SK-N-SH (cell line): ENCODE measurements around the gene GPX7. TPM values are rescaled to one million over a fixed set of nuclear protein-coding genes. Genes with fewer than 3 reads are reported as not detected.

Experiments
- CTCF ChIA-PET: fragments of 300-600, 350-600 bp; formaldehyde crosslinking; extraction: SDS; loops from one replicate; lab custom pipeline; 2021; lab: Yijun Ruan, JAX
- POLR2A ChIA-PET: fragments of 350-600 bp; sonication (Branson Sonifier 250); formaldehyde crosslinking; extraction: SDS; loops from one replicate; lab custom pipeline; 2020; ENCODE audit warnings: antibody characterized with exemption, inconsistent platforms; lab: Yijun Ruan, JAX
- DNase-seq: peaks from one replicate; pipeline ENCODE4 v3.0.0; 2012
- H2AFZ ChIP-seq: fragments of 200-600 bp; sonication (generic); 2 replicates; pipeline ENCODE4 v1.8.1; 2016; ENCODE audit warnings: antibody characterized with exemption, mild to moderate bottlenecking, low read depth
- H3F3A ChIP-seq: fragments of 200-600 bp; sonication (generic); replicated peaks from 2 replicates; pipeline ENCODE3; 2016; ENCODE audit warnings: antibody characterized with exemption, mild to moderate bottlenecking; ENCODE audit not compliant: insufficient read depth
- H3K27ac ChIP-seq, 2 experiments: fragments of 200-500 bp in 1 of 2; fragments of 200-600 bp in 1 of 2; sonication (Bioruptor generic) in 1 of 2; sonication (generic), shearing (Covaris generic) in 1 of 2; 2 replicates each; pipeline versions ENCODE4 v1.5.1 to v1.6.1; 2014 to 2016; ENCODE audit warnings: low read depth in 2 of 2, inconsistent platforms in 1 of 2, low read length in 1 of 2, mild to moderate bottlenecking in 1 of 2, mixed read lengths in 1 of 2
- H3K27me3 ChIP-seq: fragments of 200-600 bp; sonication (generic), shearing (Covaris generic); 2 replicates; pipeline ENCODE4 v1.6.1; 2016; ENCODE audit warnings: mixed run types; ENCODE audit not compliant: insufficient read depth
- H3K36me3 ChIP-seq, 2 experiments: fragments of 200-500 bp in 1 of 2; fragments of 200-600 bp in 1 of 2; sonication (Bioruptor generic) in 1 of 2; sonication (generic) in 1 of 2; replicated peaks in 1 of 2; 2 replicates each; pipeline versions ENCODE3 to v1.5.1; 2014 to 2016; ENCODE audit warnings: low read length in 1 of 2, mild to moderate bottlenecking in 1 of 2; ENCODE audit not compliant: insufficient read depth in 2 of 2, control insufficient read depth in 1 of 2
- H3K4me1 ChIP-seq, 2 experiments: fragments of 200-500 bp in 1 of 2; fragments of 200-600 bp in 1 of 2; sonication (Bioruptor generic) in 1 of 2; sonication (generic), shearing (Covaris generic) in 1 of 2; 2 replicates each; pipeline versions ENCODE4 v1.5.1 to v1.6.1; 2014 to 2016; ENCODE audit warnings: low read depth in 1 of 2, low read length in 1 of 2, mixed run types in 1 of 2; ENCODE audit not compliant: insufficient read depth in 2 of 2, control insufficient read depth in 1 of 2
- H3K4me2 ChIP-seq: fragments of 200-600 bp; sonication (generic), shearing (Covaris generic); 2 replicates; pipeline ENCODE4 v1.6.1; 2017; ENCODE audit warnings: mixed run types
- H3K4me3 ChIP-seq, 2 experiments: fragments of 200-500 bp in 1 of 2; fragments of 200-600 bp in 1 of 2; sonication (Bioruptor generic) in 1 of 2; sonication (generic), shearing (Covaris generic) in 1 of 2; 2 replicates each; pipeline versions ENCODE4 v1.5.1 to v1.8.1; 2014 to 2016; ENCODE audit warnings: low read depth in 2 of 2, inconsistent platforms in 1 of 2, low read length in 1 of 2, mild to moderate bottlenecking in 1 of 2, mixed read lengths in 1 of 2, moderate library complexity in 1 of 2
- H3K79me2 ChIP-seq: fragments of 200-600 bp; sonication (generic); 2 replicates; pipeline ENCODE4 v1.8.1; 2017; ENCODE audit warnings: mild to moderate bottlenecking; ENCODE audit not compliant: insufficient read depth
- H3K9ac ChIP-seq: fragments of 200-600 bp; sonication (generic); 2 replicates; pipeline ENCODE4 v1.6.1; 2017; ENCODE audit warnings: mixed run types
- H3K9me2 ChIP-seq: fragments of 200-600 bp; sonication (generic); 2 replicates; pipeline ENCODE4 v1.6.1; 2017; ENCODE audit warnings: mixed run types
- H3K9me3 ChIP-seq: fragments of 200-600 bp; sonication (generic); 2 replicates; pipeline ENCODE4 v1.6.1; 2017; ENCODE audit warnings: mixed run types, mild to moderate bottlenecking, moderate library complexity
- H4K20me1 ChIP-seq: fragments of 200-600 bp; sonication (generic); 2 replicates; pipeline ENCODE4 v1.6.1; 2017; ENCODE audit warnings: mild to moderate bottlenecking, mixed run types; ENCODE audit not compliant: insufficient read depth
- ELF1 ChIP-seq: IDR thresholded peaks from 2 replicates; pipeline ENCODE4 v1.4.0; 2012
- EZH2phosphoT487 ChIP-seq: fragments of 200-600 bp; sonication (generic); IDR thresholded peaks from 2 replicates; pipeline ENCODE4 v1.6.1; 2017; ENCODE audit warnings: low read depth, mixed run types, mild to moderate bottlenecking, antibody characterized with exemption, moderate library complexity, borderline replicate concordance
- FOSL2 ChIP-seq: IDR thresholded peaks from 2 replicates; pipeline ENCODE4 v1.4.0; 2012; ENCODE audit warnings: low read depth, mild to moderate bottlenecking, moderate library complexity, borderline replicate concordance
- GABPA ChIP-seq: IDR thresholded peaks from 2 replicates; pipeline ENCODE4 v1.4.0; 2012; ENCODE audit warnings: low read depth, mild to moderate bottlenecking
- MEF2A ChIP-seq: IDR thresholded peaks from 2 replicates; pipeline ENCODE4 v1.4.0; 2012; ENCODE audit warnings: low read depth, borderline replicate concordance
- MXI1 ChIP-seq: IDR thresholded peaks from 2 replicates; pipeline ENCODE4 v1.6.1; 2012; ENCODE audit warnings: mild to moderate bottlenecking, low read depth, low read length, improper control_type of control experiment
- RAD21 ChIP-seq: IDR thresholded peaks from 2 replicates; pipeline ENCODE4 v1.6.1; 2012; ENCODE audit warnings: mild to moderate bottlenecking, low read length
- SMC3 ChIP-seq: IDR thresholded peaks from 2 replicates; pipeline ENCODE4 v1.6.1; 2012; ENCODE audit warnings: low read depth, low read length, improper control_type of control experiment
- TCF12 ChIP-seq: IDR thresholded peaks from 2 replicates; pipeline ENCODE4 v1.4.0; 2012
- TEAD4 ChIP-seq: IDR thresholded peaks from 2 replicates; pipeline ENCODE4 v1.4.0; 2012; ENCODE audit warnings: mild to moderate bottlenecking, borderline replicate concordance; ENCODE audit not compliant: insufficient read depth
- WGBS: methylation state at CpG from one replicate; pipeline ENCODE4 v1.1.6; 2017; ENCODE audit warnings: low lambda C conversion rate; 5-methylcytosine and 5-hydroxymethylcytosine counted together
- polyA plus RNA-seq, 3 experiments: library from polyadenylated mRNA; depleted of rRNA; stranded (reverse); fragments of >200 nt; gene quantifications; 2 replicates each; pipeline ENCODE4 v1.2.3, GENCODE V29; 2012
- TF ChIP-seq, protein P1 (sequence below): IDR thresholded peaks from 2 replicates; pipeline ENCODE4; 2012
- TF ChIP-seq, protein P2 (sequence below): IDR thresholded peaks from 2 replicates; pipeline ENCODE4 v1.4.0; 2012; ENCODE audit warnings: low read depth
- TF ChIP-seq, protein P3 (sequence below): IDR thresholded peaks from 2 replicates; pipeline ENCODE4 v1.6.1; 2012; ENCODE audit warnings: mild to moderate bottlenecking, low read depth, low read length, moderate library complexity
- TF ChIP-seq, protein P4 (sequence below): fragments of 200-600 bp; sonication (generic); IDR thresholded peaks from 2 replicates; pipeline ENCODE4 v1.6.1; 2017; ENCODE audit warnings: antibody characterized with exemption, mild to moderate bottlenecking, moderate library complexity
- TF ChIP-seq, protein P5 (sequence below): IDR thresholded peaks from 2 replicates; pipeline ENCODE4 v1.4.0; 2012; ENCODE audit warnings: low read depth, borderline replicate concordance

The GPX7 gene
- polyA plus RNA-seq, 1 of the 3 experiments (the other 2 are of a cell fraction), result 6.2 TPM

DNA sequence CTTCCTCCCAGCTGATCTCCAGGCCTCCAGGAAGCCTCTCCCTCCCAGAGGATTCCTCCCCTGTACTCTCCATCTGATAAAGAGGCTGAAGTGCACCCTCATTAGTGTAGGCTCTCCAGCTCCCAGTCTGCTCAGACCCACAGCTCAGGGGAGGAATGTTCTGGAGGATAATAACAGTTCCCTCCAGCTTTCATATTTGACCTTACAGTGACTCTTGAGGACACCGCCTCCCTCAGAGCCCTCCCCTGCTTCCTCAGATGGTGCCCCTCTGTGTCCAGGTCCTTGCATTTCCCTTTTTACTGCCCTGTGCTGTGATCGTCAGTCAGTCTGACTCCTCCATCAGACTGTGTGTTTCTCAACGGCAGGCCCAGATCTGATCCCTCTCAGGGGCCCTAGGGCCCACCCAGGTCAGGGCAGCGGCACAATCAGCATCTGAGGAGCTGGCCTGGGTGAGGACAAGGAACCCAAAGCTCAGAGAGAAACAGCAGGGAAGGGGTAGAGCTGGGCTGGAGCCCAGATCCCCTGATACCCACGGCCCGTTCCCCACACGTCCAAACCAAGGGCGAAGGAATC is 29.7 kb downstream of the GPX7 start:
- peak; percentile 17 for DNase-seq
- H3K4me3 ChIP-seq, result no peak overlapping the region
- 91% methylated on average over 6 of the region's 8 CpGs for WGBS
- TF ChIP-seq SMC3, result no peak
- TF ChIP-seq GABPA, result no peak
- TF ChIP-seq, protein P1, sequence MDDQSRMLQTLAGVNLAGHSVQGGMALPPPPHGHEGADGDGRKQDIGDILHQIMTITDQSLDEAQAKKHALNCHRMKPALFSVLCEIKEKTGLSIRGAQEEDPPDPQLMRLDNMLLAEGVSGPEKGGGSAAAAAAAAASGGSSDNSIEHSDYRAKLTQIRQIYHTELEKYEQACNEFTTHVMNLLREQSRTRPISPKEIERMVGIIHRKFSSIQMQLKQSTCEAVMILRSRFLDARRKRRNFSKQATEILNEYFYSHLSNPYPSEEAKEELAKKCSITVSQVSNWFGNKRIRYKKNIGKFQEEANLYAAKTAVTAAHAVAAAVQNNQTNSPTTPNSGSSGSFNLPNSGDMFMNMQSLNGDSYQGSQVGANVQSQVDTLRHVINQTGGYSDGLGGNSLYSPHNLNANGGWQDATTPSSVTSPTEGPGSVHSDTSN, result no peak
- TF ChIP-seq TCF12, result no peak
- no peak for TF ChIP-seq EZH2phosphoT487
- TF ChIP-seq, all 33 proteins: peak for 0
- no peak overlapping the region for H3K27ac ChIP-seq
- peaks cover 0 to 9% of the 10 kb centered on the region in 2 experiments; a peak in 1 of 4 replicates for H3K4me1 ChIP-seq
- CTCF ChIA-PET, result interaction anchor here (1.0 to 1.3 kb wide), 2 partner anchors 9 to 10 kb away, joined by 3 to 4 read pairs; no protein-coding TSS in a partner anchor
- H3K36me3 ChIP-seq, result no peaks in the 10 kb centered on the region
- H4K20me1 ChIP-seq, result no peaks in the 10 kb centered on the region
- POLR2A ChIA-PET, result no interaction called here
- no peak overlapping the region for H3K9ac ChIP-seq
- no peaks in the 10 kb centered on the region for H3F3A ChIP-seq
- no peak overlapping the region for H2AFZ ChIP-seq
- no peaks in the 10 kb centered on the region for H3K79me2 ChIP-seq
- no peak overlapping the region for H3K4me2 ChIP-seq
- no peaks in the 10 kb centered on the region for H3K9me2 ChIP-seq
- no peaks in the 10 kb centered on the region for H3K9me3 ChIP-seq
- peaks cover 6% of the 10 kb centered on the region; the same call in 1 of the 2 replicates for H3K27me3 ChIP-seq

DNA sequence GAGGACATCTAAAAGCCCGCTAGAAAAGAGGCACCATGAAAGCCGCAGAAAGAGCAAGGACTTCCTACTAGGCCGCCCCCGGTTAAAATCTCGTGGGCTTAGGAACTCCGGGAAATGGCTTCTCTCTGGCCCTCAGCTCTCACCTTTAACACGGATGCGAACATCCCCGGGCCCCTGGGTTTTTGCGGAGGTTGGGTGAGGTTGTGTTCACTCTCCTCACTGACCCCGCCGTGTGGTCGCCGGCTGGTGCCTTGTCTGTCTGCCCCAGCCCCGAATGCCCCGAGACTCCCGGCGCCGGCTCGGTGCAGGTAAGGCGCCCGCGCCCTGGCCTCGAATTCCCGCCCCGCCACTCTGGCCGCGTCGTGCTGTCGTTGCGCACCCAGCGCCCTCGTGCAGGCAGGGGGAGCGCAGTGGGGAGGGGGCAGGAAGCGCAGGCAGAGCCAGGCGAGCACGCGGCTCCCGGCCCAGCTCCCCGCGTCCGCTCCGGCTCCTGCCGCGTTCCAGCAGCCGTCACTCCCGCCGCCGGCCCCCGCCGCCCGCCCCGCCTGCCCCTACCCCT is 30.6 kb downstream of the GPX7 start, which contains the start of gene SHISAL2A:
SHISAL2A (plus strand) TSS at position 437 of the 559 bp plus-strand sequence. CDS start 326 bp downstream, outside the sequence.
- Histone ChIP-seq H3K36me3 (no peaks in the 10 kb centered on the region), H3K79me2 (no peaks in the 10 kb centered on the region), H3K4me3 (peak within 1 kb of the TSS; percentile 12 to 42; a peak in 2 of 4 replicates), H3F3A (no peaks in the 10 kb centered on the region), H3K27ac (no peak within 1 kb of the TSS), H3K27me3 (peaks cover 6% of the 10 kb centered on the region; the same call in 1 of the 2 replicates), H3K9me2 (no peaks in the 10 kb centered on the region), H4K20me1 (no peaks in the 10 kb centered on the region), H2AFZ (peak within 1 kb of the TSS; percentile 89), H3K4me2 (peak within 1 kb of the TSS; percentile 55), H3K9me3 (no peaks in the 10 kb centered on the region), H3K9ac (no peak within 1 kb of the TSS), H3K4me1 (peaks cover 0 to 9% of the 10 kb centered on the region in 2 experiments; a peak in 1 of 4 replicates)
- POLR2A ChIA-PET, result interaction anchor here (0.7 to 1.5 kb wide), 2 partner anchors 78 to 80 kb away, joined by 3 to 4 read pairs; partner anchors contain the start of gene TUT4
- CTCF ChIA-PET, result interaction anchor here (1.3 kb wide), 2 partner anchors 9 to 12 kb away, joined by 4 to 5 read pairs; no protein-coding TSS in a partner anchor
- 68% methylated on average over 11 of the region's 53 CpGs for WGBS
- peak; percentile 87 for DNase-seq
- no peak for TF ChIP-seq TEAD4
- no peak for TF ChIP-seq MEF2A
- TF ChIP-seq RAD21, result no peak
- TF ChIP-seq, protein P1, result no peak
- TF ChIP-seq, protein P2, sequence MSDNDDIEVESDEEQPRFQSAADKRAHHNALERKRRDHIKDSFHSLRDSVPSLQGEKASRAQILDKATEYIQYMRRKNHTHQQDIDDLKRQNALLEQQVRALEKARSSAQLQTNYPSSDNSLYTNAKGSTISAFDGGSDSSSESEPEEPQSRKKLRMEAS, result no peak
- no peak for TF ChIP-seq FOSL2
- TF ChIP-seq ELF1, result no peak
- TF ChIP-seq, protein P3, sequence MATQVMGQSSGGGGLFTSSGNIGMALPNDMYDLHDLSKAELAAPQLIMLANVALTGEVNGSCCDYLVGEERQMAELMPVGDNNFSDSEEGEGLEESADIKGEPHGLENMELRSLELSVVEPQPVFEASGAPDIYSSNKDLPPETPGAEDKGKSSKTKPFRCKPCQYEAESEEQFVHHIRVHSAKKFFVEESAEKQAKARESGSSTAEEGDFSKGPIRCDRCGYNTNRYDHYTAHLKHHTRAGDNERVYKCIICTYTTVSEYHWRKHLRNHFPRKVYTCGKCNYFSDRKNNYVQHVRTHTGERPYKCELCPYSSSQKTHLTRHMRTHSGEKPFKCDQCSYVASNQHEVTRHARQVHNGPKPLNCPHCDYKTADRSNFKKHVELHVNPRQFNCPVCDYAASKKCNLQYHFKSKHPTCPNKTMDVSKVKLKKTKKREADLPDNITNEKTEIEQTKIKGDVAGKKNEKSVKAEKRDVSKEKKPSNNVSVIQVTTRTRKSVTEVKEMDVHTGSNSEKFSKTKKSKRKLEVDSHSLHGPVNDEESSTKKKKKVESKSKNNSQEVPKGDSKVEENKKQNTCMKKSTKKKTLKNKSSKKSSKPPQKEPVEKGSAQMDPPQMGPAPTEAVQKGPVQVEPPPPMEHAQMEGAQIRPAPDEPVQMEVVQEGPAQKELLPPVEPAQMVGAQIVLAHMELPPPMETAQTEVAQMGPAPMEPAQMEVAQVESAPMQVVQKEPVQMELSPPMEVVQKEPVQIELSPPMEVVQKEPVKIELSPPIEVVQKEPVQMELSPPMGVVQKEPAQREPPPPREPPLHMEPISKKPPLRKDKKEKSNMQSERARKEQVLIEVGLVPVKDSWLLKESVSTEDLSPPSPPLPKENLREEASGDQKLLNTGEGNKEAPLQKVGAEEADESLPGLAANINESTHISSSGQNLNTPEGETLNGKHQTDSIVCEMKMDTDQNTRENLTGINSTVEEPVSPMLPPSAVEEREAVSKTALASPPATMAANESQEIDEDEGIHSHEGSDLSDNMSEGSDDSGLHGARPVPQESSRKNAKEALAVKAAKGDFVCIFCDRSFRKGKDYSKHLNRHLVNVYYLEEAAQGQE, result no peak
- no peak for TF ChIP-seq MXI1
- TF ChIP-seq, protein P4, sequence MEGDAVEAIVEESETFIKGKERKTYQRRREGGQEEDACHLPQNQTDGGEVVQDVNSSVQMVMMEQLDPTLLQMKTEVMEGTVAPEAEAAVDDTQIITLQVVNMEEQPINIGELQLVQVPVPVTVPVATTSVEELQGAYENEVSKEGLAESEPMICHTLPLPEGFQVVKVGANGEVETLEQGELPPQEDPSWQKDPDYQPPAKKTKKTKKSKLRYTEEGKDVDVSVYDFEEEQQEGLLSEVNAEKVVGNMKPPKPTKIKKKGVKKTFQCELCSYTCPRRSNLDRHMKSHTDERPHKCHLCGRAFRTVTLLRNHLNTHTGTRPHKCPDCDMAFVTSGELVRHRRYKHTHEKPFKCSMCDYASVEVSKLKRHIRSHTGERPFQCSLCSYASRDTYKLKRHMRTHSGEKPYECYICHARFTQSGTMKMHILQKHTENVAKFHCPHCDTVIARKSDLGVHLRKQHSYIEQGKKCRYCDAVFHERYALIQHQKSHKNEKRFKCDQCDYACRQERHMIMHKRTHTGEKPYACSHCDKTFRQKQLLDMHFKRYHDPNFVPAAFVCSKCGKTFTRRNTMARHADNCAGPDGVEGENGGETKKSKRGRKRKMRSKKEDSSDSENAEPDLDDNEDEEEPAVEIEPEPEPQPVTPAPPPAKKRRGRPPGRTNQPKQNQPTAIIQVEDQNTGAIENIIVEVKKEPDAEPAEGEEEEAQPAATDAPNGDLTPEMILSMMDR, result no peak
- TF ChIP-seq, protein P5, sequence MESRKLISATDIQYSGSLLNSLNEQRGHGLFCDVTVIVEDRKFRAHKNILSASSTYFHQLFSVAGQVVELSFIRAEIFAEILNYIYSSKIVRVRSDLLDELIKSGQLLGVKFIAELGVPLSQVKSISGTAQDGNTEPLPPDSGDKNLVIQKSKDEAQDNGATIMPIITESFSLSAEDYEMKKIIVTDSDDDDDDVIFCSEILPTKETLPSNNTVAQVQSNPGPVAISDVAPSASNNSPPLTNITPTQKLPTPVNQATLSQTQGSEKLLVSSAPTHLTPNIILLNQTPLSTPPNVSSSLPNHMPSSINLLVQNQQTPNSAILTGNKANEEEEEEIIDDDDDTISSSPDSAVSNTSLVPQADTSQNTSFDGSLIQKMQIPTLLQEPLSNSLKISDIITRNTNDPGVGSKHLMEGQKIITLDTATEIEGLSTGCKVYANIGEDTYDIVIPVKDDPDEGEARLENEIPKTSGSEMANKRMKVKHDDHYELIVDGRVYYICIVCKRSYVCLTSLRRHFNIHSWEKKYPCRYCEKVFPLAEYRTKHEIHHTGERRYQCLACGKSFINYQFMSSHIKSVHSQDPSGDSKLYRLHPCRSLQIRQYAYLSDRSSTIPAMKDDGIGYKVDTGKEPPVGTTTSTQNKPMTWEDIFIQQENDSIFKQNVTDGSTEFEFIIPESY, result no peak
